Naive thymus-derived CD4-positive, alpha-beta T cell (primary cell): ENCODE results near the gene DCAF5. TPM values are rescaled to one million over a fixed set of nuclear protein-coding genes. Genes with fewer than 3 reads are reported as not detected.

Source experiments
- ATAC-seq: fragments of 150-1000 bp; cut with Tn5 transposase; 2 replicates; pipeline ENCODE4 v1.10.0; 2021; ENCODE audit warnings: mild to moderate bottlenecking, moderate library complexity
- CTCF ChIA-PET: fragments of 350-600 bp; sonication (Branson Sonifier 250); formaldehyde crosslinking; loops from one replicate; lab custom pipeline; 2021; ENCODE audit warnings: antibody characterized with exemption; lab: Charles Lee
- POLR2A ChIA-PET: fragments of 350-600 bp; sonication (Branson Sonifier 250); formaldehyde crosslinking; loops from one replicate; lab custom pipeline; 2021; ENCODE audit warnings: antibody characterized with exemption, inconsistent platforms; lab: Charles Lee
- DNase-seq, 9 donors: peaks; one replicate each; pipeline versions ENCODE4 v3.0.0 to v3.0.0-alpha.2; 2020 to 2022; ENCODE audit warnings: mixed read lengths in 1 of 9
- H3K27ac ChIP-seq: one replicate; pipeline ENCODE4 v1.7.0; 2013; ENCODE audit warnings: mild to moderate bottlenecking, low read depth, low read length, moderate library complexity
- H3K27me3 ChIP-seq, 2 donors: one replicate each; pipeline ENCODE4 v1.7.0; 2013; ENCODE audit warnings: low read length in 2 of 2, mild to moderate bottlenecking in 2 of 2, moderate library complexity in 2 of 2; ENCODE audit not compliant: control insufficient read depth in 2 of 2, insufficient read depth in 2 of 2
- H3K36me3 ChIP-seq, 3 experiments: 1 replicate in 2 of 3; 2 replicates in 1 of 3; pipeline ENCODE4 v1.7.0; 2013; ENCODE audit warnings: low read length in 3 of 3, mild to moderate bottlenecking in 3 of 3, moderate library complexity in 1 of 3; ENCODE audit not compliant: insufficient read depth in 3 of 3, control insufficient read depth in 2 of 3
- H3K4me1 ChIP-seq, 2 donors: one replicate each; pipeline ENCODE4 v1.7.0; 2013; ENCODE audit warnings: low read length in 2 of 2, mild to moderate bottlenecking in 2 of 2, moderate library complexity in 1 of 2; ENCODE audit not compliant: control insufficient read depth in 2 of 2, insufficient read depth in 2 of 2
- H3K4me3 ChIP-seq: 2 replicates; pipeline ENCODE4 v1.7.0; 2013; ENCODE audit warnings: mild to moderate bottlenecking, low read length
- H3K9me3 ChIP-seq, 3 experiments: 1 replicate in 2 of 3; 2 replicates in 1 of 3; pipeline ENCODE4 v1.7.0; 2013; ENCODE audit warnings: low read length in 3 of 3; ENCODE audit not compliant: control insufficient read depth in 2 of 3
- H3K27ac Mint-ChIP-seq, 9 donors: one replicate each; pipeline ENCODE4 v1.8.0; 2020 to 2022; ENCODE audit warnings: mixed read lengths in 9 of 9, mild to moderate bottlenecking in 8 of 9, moderate library complexity in 5 of 9, inconsistent platforms in 2 of 9
- H3K27me3 Mint-ChIP-seq, 5 donors: one replicate each; pipeline ENCODE4 v1.8.0; 2021 to 2022; ENCODE audit warnings: mixed read lengths in 5 of 5, mild to moderate bottlenecking in 1 of 5
- H3K36me3 Mint-ChIP-seq, 5 donors: one replicate each; pipeline ENCODE4 v1.8.0; 2020 to 2022; ENCODE audit warnings: mixed read lengths in 5 of 5, mild to moderate bottlenecking in 3 of 5, inconsistent platforms in 1 of 5
- H3K4me1 Mint-ChIP-seq, 7 donors: one replicate each; pipeline ENCODE4 v1.8.0; 2020 to 2022; ENCODE audit warnings: mixed read lengths in 7 of 7, mild to moderate bottlenecking in 3 of 7, inconsistent platforms in 1 of 7
- H3K4me3 Mint-ChIP-seq, 10 donors: one replicate each; pipeline ENCODE4 v1.8.0; 2020 to 2022; ENCODE audit warnings: mild to moderate bottlenecking in 10 of 10, mixed read lengths in 10 of 10, moderate library complexity in 6 of 10, inconsistent platforms in 2 of 10
- H3K9me3 Mint-ChIP-seq, 11 donors: one replicate each; pipeline ENCODE4 v1.8.0; 2020 to 2022; ENCODE audit warnings: mixed read lengths in 11 of 11, mild to moderate bottlenecking in 4 of 11, inconsistent platforms in 1 of 11, moderate library complexity in 1 of 11
- intact Hi-C, 2 donors: fragments of 100-400 bp; cut with micrococcal nuclease; formaldehyde crosslinking; loops; one replicate each; pipeline ENCODE4 v1.15.1; 2023
- polyA plus RNA-seq, 2 donors: library from polyadenylated mRNA; unstranded; fragments of 300-500 nt; fragmentation: Illumina TruSeq; gene quantifications; one replicate each; pipeline ENCODE4 v1.2.3, GENCODE V29; 2021
- total RNA-seq, 6 experiments: library from RNA in 5 of 6; stranded (reverse) in 5 of 6; gene quantifications; 1 replicate in 5 of 6; 2 replicates in 1 of 6; pipeline ENCODE4 v1.2.3 and lab custom pipeline; 2021 to 2026

Gene DCAF5
- total and polyA plus RNA-seq, 7 experiments from 2014 or later, result 43.0 to 89.2 (median 70.4) TPM

- intact Hi-C loops, result loop anchor here in 1 of 2 donors (5.0 kb wide), 1 partner anchor 37 kb away; no protein-coding TSS in a partner anchor
- no peak overlapping the region for H3K4me3 ChIP-seq
- Mint-ChIP-seq H3K9me3 (peaks cover 0 to 3% (median 0%) of the 10 kb centered on the region in 11 donors), H3K4me1 (peaks cover 3 to 15% (median 9%) of the 10 kb centered on the region in 7 donors), H3K27me3 (peaks cover 19 to 62% (median 26%) of the 10 kb centered on the region in 5 donors), H3K36me3 (no peaks in the 10 kb centered on the region), H3K27ac (no peak overlapping the region), H3K4me3 (no peak overlapping the region)
- H3K27me3 ChIP-seq, result no peaks in the 10 kb centered on the region
- no peak overlapping the region for H3K27ac ChIP-seq
- ChIA-PET POLR2A (interaction anchor here (1.2 kb wide), 1 partner anchor 62 kb away, joined by 3 read pairs; no protein-coding TSS in a partner anchor), CTCF (no interaction called here)
- peak; percentile 51 for ATAC-seq
- DNase-seq, result no peak
- no peaks in the 10 kb centered on the region for H3K9me3 ChIP-seq
- no peaks in the 10 kb centered on the region for H3K4me1 ChIP-seq
- no peaks in the 10 kb centered on the region for H3K36me3 ChIP-seq
These were observed 112.6 kb downstream of the DCAF5 start for GRCh38 chr14:69040353-69040752.

DNA sequence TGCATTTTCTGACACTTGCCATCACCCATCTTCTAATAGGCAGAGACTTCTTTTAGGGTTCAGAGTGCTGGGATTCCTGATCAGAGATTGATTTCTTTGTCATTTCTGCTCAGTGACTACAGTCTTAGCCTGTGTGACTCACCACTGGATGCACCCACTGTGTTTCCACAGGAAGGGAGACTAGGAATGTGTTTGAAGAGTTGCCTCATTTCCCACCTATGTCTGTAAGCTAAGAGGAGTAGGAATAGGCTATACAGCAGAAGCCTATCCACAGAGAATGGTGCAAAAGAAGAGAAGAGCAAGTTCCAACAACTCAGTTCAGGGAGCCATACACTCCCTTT is 113.7 kb downstream of the DCAF5 start:
- H3K36me3 Mint-ChIP-seq, result no peaks in the 10 kb centered on the region
- intact Hi-C loops, result no loop called here

GRCh38 chr14:69038455-69039287 is 114.2 kb downstream of the DCAF5 start:
- no peaks in the 10 kb centered on the region for H3K36me3 Mint-ChIP-seq

More for the DNA sequence above, 113.7 kb downstream of the DCAF5 start:
- no peak for ATAC-seq
- H3K4me1 Mint-ChIP-seq, result peaks cover 3 to 15% (median 9%) of the 10 kb centered on the region in 7 donors
- Histone ChIP-seq H3K27me3 (no peaks in the 10 kb centered on the region), H3K9me3 (no peaks in the 10 kb centered on the region), H3K27ac (no peak overlapping the region), H3K36me3 (no peaks in the 10 kb centered on the region), H3K4me1 (no peaks in the 10 kb centered on the region), H3K4me3 (no peak overlapping the region)
- ChIA-PET CTCF (interaction anchor here (0.7 kb wide), 1 partner anchor 52 kb away, joined by 3 read pairs; no protein-coding TSS in a partner anchor), POLR2A (interaction anchor here (1.2 kb wide), 1 partner anchor 61 kb away, joined by 3 read pairs; no protein-coding TSS in a partner anchor)
- DNase-seq, result no peak
- no peak overlapping the region for H3K4me3 Mint-ChIP-seq
- H3K9me3 Mint-ChIP-seq, result peaks cover 0 to 3% (median 0%) of the 10 kb centered on the region in 11 donors
- peaks cover 20 to 60% (median 30%) of the 10 kb centered on the region in 5 donors for H3K27me3 Mint-ChIP-seq
- no peak overlapping the region for H3K27ac Mint-ChIP-seq

GRCh38 chr14:69037790-69038454 is 115.0 kb downstream of the DCAF5 start:
- Histone ChIP-seq H3K4me1 (no peaks in the 10 kb centered on the region), H3K27me3 (no peaks in the 10 kb centered on the region), H3K36me3 (no peaks in the 10 kb centered on the region), H3K27ac (no peak overlapping the region), H3K9me3 (no peaks in the 10 kb centered on the region), H3K4me3 (no peak overlapping the region)
- Mint-ChIP-seq H3K27me3 (peaks cover 20 to 48% (median 30%) of the 10 kb centered on the region in 5 donors), H3K27ac (no peak overlapping the region), H3K4me3 (no peak overlapping the region), H3K9me3 (peaks cover 0 to 3% (median 0%) of the 10 kb centered on the region in 11 donors), H3K36me3 (no peaks in the 10 kb centered on the region), H3K4me1 (peaks cover 0 to 8% (median 7%) of the 10 kb centered on the region in 7 donors)
- ChIA-PET CTCF (interaction anchor here (0.6 kb wide), 1 partner anchor 1876 kb away, joined by 3 read pairs; no protein-coding TSS in a partner anchor), POLR2A (no interaction called here)
- ATAC-seq (no peak), DNase-seq (no peak)
- intact Hi-C loops, result no loop called here

More at GRCh38 chr14:69038455-69039287, 114.2 kb downstream of the DCAF5 start:
- H3K9me3 ChIP-seq, result no peaks in the 10 kb centered on the region
- no peaks in the 10 kb centered on the region for H3K4me1 ChIP-seq
- H3K27me3 ChIP-seq, result no peaks in the 10 kb centered on the region
- H3K4me3 ChIP-seq, result no peak overlapping the region
- POLR2A ChIA-PET, result interaction anchor here (1.2 kb wide), 1 partner anchor 61 kb away, joined by 3 read pairs; no protein-coding TSS in a partner anchor
- Mint-ChIP-seq H3K27me3 (peaks cover 20 to 56% (median 30%) of the 10 kb centered on the region in 5 donors), H3K4me3 (no peak overlapping the region), H3K9me3 (peaks cover 0 to 3% (median 0%) of the 10 kb centered on the region in 11 donors), H3K27ac (peak overlapping the region in 1 of 9 donors; percentile 57), H3K4me1 (peaks cover 3 to 14% (median 9%) of the 10 kb centered on the region in 7 donors)
- intact Hi-C loops, result no loop called here
- no peak overlapping the region for H3K27ac ChIP-seq
- DNase-seq (no peak), ATAC-seq (no peak)
- CTCF ChIA-PET, result interaction anchor here (0.7 kb wide), 1 partner anchor 52 kb away, joined by 3 read pairs; no protein-coding TSS in a partner anchor
- no peaks in the 10 kb centered on the region for H3K36me3 ChIP-seq

DNA sequence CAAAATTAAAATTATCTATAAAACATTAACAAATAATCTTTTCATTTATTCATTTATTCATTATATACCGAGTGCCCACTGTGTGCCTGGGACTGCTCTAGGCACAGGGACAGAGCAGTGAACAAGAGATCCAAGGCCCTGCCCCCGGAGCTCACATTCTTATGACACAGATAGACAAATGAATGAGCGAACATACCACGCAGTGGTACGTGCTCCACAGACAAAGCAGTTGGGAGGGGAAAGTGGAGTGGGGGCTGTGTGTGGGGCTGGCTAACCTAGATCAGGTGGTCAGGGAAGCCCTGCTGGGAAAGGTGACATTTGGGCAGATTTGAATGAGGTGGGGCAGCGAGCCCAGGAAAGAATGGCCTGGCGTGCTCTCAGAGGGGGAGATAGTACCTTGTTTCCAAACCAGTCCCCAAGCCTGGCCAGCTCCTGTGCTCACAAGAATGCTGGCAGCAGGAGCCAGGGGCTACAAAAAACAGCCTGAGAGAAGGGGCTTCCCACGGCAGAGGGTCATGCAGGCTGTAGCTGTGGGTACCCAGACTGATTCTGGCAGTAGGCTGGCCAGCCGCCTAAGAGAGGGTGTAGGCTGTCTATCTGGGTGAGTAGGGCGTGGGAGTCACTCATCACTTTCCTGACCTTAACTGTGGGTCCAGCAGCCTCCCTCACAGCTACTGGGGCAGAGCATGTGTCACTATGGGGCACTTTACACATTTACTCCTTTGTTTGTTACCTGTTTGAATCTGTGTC is 116.0 kb downstream of the DCAF5 start:
- Mint-ChIP-seq H3K36me3 (peaks cover 0 to under 1% (median 0%) of the 10 kb centered on the region in 5 donors), H3K27ac (peak overlapping the region in 1 of 9 donors; percentile 23), H3K4me1 (peaks cover 0 to 2% (median 0%) of the 10 kb centered on the region in 7 donors), H3K4me3 (no peak overlapping the region), H3K9me3 (peaks cover 0 to 3% (median 0%) of the 10 kb centered on the region in 11 donors), H3K27me3 (peaks cover 20 to 40% (median 30%) of the 10 kb centered on the region in 5 donors)
- intact Hi-C loops, result no loop called here
- Histone ChIP-seq H3K4me3 (no peak overlapping the region), H3K9me3 (no peaks in the 10 kb centered on the region), H3K4me1 (no peaks in the 10 kb centered on the region), H3K36me3 (no peaks in the 10 kb centered on the region), H3K27ac (no peak overlapping the region), H3K27me3 (no peaks in the 10 kb centered on the region)
- POLR2A ChIA-PET, result no interaction called here
- CTCF ChIA-PET, result no interaction called here
- ATAC-seq, result no peak
- no peak for DNase-seq
